Astrocyte (in vitro differentiated cells and primary cell): ENCODE results near the gene APOL1. TPM values are rescaled to one million over a fixed set of nuclear protein-coding genes. Genes with fewer than 3 reads are reported as not detected.
A peak's percentile ranks its signal among the peaks of the same experiment; 100 is the strongest.

Experiments used
- DNase-seq: peaks from one replicate; pipeline ENCODE4 v3.0.0-alpha.2; 2010; ENCODE audit warnings: low read depth
- FAIRE-seq: peaks from 2 replicates; lab custom pipeline; 2011; peaks lifted over from hg19 to GRCh38; lab: Jason Lieb, UNC
- H2AFZ ChIP-seq: 2 replicates; pipeline ENCODE4 v1.6.0; 2012; ENCODE audit warnings: low read depth, low read length, inconsistent platforms
- H3K27ac ChIP-seq: 2 replicates; pipeline ENCODE4 v1.5.1; 2011; ENCODE audit warnings: low read depth, low read length, inconsistent platforms
- H3K27me3 ChIP-seq: 2 replicates; pipeline ENCODE4 v1.6.0; 2011; ENCODE audit warnings: low read length, inconsistent platforms; ENCODE audit not compliant: insufficient read depth
- H3K36me3 ChIP-seq: 2 replicates; pipeline ENCODE4 v1.5.1; 2011; ENCODE audit warnings: low read length, inconsistent platforms; ENCODE audit not compliant: insufficient read depth
- H3K4me1 ChIP-seq: 2 replicates; pipeline ENCODE4 v1.5.1; 2011; ENCODE audit warnings: low read length, inconsistent platforms; ENCODE audit not compliant: insufficient read depth
- H3K4me2 ChIP-seq: 2 replicates; pipeline ENCODE4 v1.6.0; 2012; ENCODE audit warnings: low read length, inconsistent platforms
- H3K4me3 ChIP-seq: 2 replicates; pipeline ENCODE4 v1.5.1; 2011; ENCODE audit warnings: low read depth, mild to moderate bottlenecking, low read length, inconsistent platforms; ENCODE audit not compliant: insufficient read depth
- H3K79me2 ChIP-seq: 2 replicates; pipeline ENCODE4 v1.6.0; 2012; ENCODE audit warnings: mild to moderate bottlenecking, low read length, inconsistent platforms; ENCODE audit not compliant: insufficient read depth
- H3K9ac ChIP-seq: 2 replicates; pipeline ENCODE4 v1.6.0; 2012; ENCODE audit warnings: mild to moderate bottlenecking, low read length, inconsistent platforms
- H3K9me3 ChIP-seq: 2 replicates; pipeline ENCODE4 v1.5.1; 2012; ENCODE audit warnings: low read depth, mild to moderate bottlenecking, low read length, inconsistent platforms; ENCODE audit not compliant: insufficient read depth
- H4K20me1 ChIP-seq: 2 replicates; pipeline ENCODE4 v1.6.0; 2012; ENCODE audit warnings: low read length, inconsistent platforms; ENCODE audit not compliant: insufficient read depth
- H3K27ac Mint-ChIP-seq: one replicate; pipeline ENCODE4 v1.8.0; 2021; ENCODE audit warnings: mild to moderate bottlenecking, mixed read lengths; ENCODE audit not compliant: unreplicated experiment
- H3K27me3 Mint-ChIP-seq: one replicate; pipeline ENCODE4 v1.8.0; 2021; ENCODE audit warnings: low read depth, mixed read lengths; ENCODE audit not compliant: unreplicated experiment
- H3K36me3 Mint-ChIP-seq: one replicate; pipeline ENCODE4 v1.8.0; 2021; ENCODE audit warnings: low read depth, mixed read lengths; ENCODE audit not compliant: unreplicated experiment
- H3K4me1 Mint-ChIP-seq: one replicate; pipeline ENCODE4 v1.8.0; 2021; ENCODE audit warnings: low read depth, mixed read lengths; ENCODE audit not compliant: unreplicated experiment
- H3K4me3 Mint-ChIP-seq: one replicate; pipeline ENCODE4 v1.8.0; 2021; ENCODE audit warnings: mild to moderate bottlenecking, moderate library complexity, mixed read lengths; ENCODE audit not compliant: unreplicated experiment
- H3K9me3 Mint-ChIP-seq: one replicate; pipeline ENCODE4 v1.8.0; 2021; ENCODE audit warnings: mild to moderate bottlenecking, mixed read lengths; ENCODE audit not compliant: unreplicated experiment
- EZH2 ChIP-seq: IDR thresholded peaks from 2 replicates; pipeline ENCODE4 v1.6.1; 2012; ENCODE audit warnings: mild to moderate bottlenecking, low read length, inconsistent platforms; ENCODE audit not compliant: insufficient read depth
- total RNA-seq: library from RNA; stranded (reverse); gene quantifications from 2 replicates; pipeline ENCODE4 v1.2.1, GENCODE V29; 2021
- TF ChIP-seq, protein P1 (sequence below): IDR thresholded peaks from 2 replicates; pipeline ENCODE4 v1.5.1; 2011; ENCODE audit warnings: low read depth, mild to moderate bottlenecking, inconsistent platforms, low read length, moderate library complexity; ENCODE audit not compliant: insufficient read depth

APOL1 gene
- total RNA-seq, 1 donor from 2014 or later = 3.9 TPM

DNA sequence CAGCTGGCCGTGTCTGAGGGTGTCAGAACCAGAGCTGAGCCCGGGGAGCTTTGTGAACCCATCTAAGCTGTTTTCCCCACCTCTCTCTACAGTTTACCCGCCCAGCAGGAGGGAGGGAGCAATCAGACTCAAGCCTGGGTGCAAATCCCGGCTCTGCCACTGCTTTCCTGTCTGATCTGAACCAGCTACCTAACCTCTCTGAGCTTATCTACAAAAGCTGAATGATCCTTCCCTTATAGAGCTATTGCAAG is 13.9 kb upstream of the APOL1 start:
- Histone ChIP-seq H2AFZ (peak overlapping the region; percentile 63), H3K36me3 (no peaks in the 10 kb centered on the region), H4K20me1 (peaks cover 32% of the 10 kb centered on the region), H3K9me3 (no peaks in the 10 kb centered on the region), H3K4me3 (peak overlapping the region; percentile 84), H3K79me2 (peaks cover 28% of the 10 kb centered on the region), H3K27ac (peak overlapping the region; percentile 62), H3K4me1 (peaks cover 29% of the 10 kb centered on the region), H3K4me2 (peak overlapping the region; percentile 92), H3K27me3 (no peaks in the 10 kb centered on the region), H3K9ac (peak overlapping the region; percentile 85)
- FAIRE-seq (no peak), DNase-seq (no peak)
- Mint-ChIP-seq H3K4me3 (peak overlapping the region; percentile 93), H3K4me1 (peaks cover 54% of the 10 kb centered on the region), H3K9me3 (peaks cover 2% of the 10 kb centered on the region), H3K27ac (peak overlapping the region; percentile 99), H3K27me3 (no peaks in the 10 kb centered on the region), H3K36me3 (peaks cover 22% of the 10 kb centered on the region)
- TF ChIP-seq EZH2 = no peak
- TF ChIP-seq, protein P1, sequence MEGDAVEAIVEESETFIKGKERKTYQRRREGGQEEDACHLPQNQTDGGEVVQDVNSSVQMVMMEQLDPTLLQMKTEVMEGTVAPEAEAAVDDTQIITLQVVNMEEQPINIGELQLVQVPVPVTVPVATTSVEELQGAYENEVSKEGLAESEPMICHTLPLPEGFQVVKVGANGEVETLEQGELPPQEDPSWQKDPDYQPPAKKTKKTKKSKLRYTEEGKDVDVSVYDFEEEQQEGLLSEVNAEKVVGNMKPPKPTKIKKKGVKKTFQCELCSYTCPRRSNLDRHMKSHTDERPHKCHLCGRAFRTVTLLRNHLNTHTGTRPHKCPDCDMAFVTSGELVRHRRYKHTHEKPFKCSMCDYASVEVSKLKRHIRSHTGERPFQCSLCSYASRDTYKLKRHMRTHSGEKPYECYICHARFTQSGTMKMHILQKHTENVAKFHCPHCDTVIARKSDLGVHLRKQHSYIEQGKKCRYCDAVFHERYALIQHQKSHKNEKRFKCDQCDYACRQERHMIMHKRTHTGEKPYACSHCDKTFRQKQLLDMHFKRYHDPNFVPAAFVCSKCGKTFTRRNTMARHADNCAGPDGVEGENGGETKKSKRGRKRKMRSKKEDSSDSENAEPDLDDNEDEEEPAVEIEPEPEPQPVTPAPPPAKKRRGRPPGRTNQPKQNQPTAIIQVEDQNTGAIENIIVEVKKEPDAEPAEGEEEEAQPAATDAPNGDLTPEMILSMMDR = no peak

- peak; percentile 82 for FAIRE-seq
- H3K4me1 Mint-ChIP-seq = peaks cover 50% of the 10 kb centered on the region
These were observed 13.3 kb upstream of the APOL1 start, which contains the start of gene APOL2 for GRCh38 chr22:36239401-36240171. TSS of gene APOL2 (minus strand) at chr22:36239527. CDS start at chr22:36233162, 6,365 bp downstream.

More at GRCh38 chr22:36239401-36240171, 13.3 kb upstream of the APOL1 start, which contains the start of gene APOL2:
- Histone ChIP-seq H3K27ac (peak within 1 kb of the TSS; percentile 62), H2AFZ (peak within 1 kb of the TSS; percentile 63), H4K20me1 (peaks cover 27% of the 10 kb centered on the region), H3K4me3 (peak within 1 kb of the TSS; percentile 84), H3K9ac (peak within 1 kb of the TSS; percentile 85), H3K4me1 (peaks cover 29% of the 10 kb centered on the region), H3K4me2 (peak within 1 kb of the TSS; percentile 92), H3K79me2 (peaks cover 28% of the 10 kb centered on the region), H3K36me3 (no peaks in the 10 kb centered on the region), H3K27me3 (no peaks in the 10 kb centered on the region), H3K9me3 (no peaks in the 10 kb centered on the region)
- Mint-ChIP-seq H3K4me3 (peak within 1 kb of the TSS; percentile 93), H3K27ac (peak within 1 kb of the TSS; percentile 99), H3K9me3 (peaks cover 2% of the 10 kb centered on the region), H3K36me3 (peaks cover 18% of the 10 kb centered on the region), H3K27me3 (no peaks in the 10 kb centered on the region)
- TF ChIP-seq EZH2 = no peak
- TF ChIP-seq, protein P1 = peak; percentile 51
- peak; percentile 87 for DNase-seq
